Fibroblast of lung (primary cell): ENCODE data around the gene CHPF2. TPM values are rescaled to one million over a fixed set of nuclear protein-coding genes. Genes with fewer than 3 reads are reported as not detected.

ENCODE experiments used
- DNase-seq, 2 donors: peaks; one replicate each; pipeline versions ENCODE4 v3.0.0 to v3.0.0-alpha.2; 2010; ENCODE audit warnings: low read depth in 2 of 2
- H2AFZ ChIP-seq: 2 replicates; pipeline ENCODE4 v1.5.1; 2012; ENCODE audit warnings: low read length, control low read depth, inconsistent platforms
- H3K27ac ChIP-seq: 2 replicates; pipeline ENCODE4 v1.5.1; 2011; ENCODE audit warnings: low read length, control low read depth; ENCODE audit not compliant: insufficient read depth
- H3K27me3 ChIP-seq: 2 replicates; pipeline ENCODE4 v1.5.1; 2011; ENCODE audit warnings: mild to moderate bottlenecking, low read length; ENCODE audit not compliant: control insufficient read depth, insufficient read depth
- H3K36me3 ChIP-seq: 2 replicates; pipeline ENCODE4 v1.5.1; 2011; ENCODE audit warnings: low read length; ENCODE audit not compliant: control insufficient read depth, insufficient read depth
- H3K4me1 ChIP-seq: 2 replicates; pipeline ENCODE4 v1.5.1; 2011; ENCODE audit warnings: low read length; ENCODE audit not compliant: control insufficient read depth, insufficient read depth; ENCODE audit errors: extremely low read depth
- H3K4me2 ChIP-seq: 2 replicates; pipeline ENCODE4 v1.5.1; 2011; ENCODE audit warnings: low read length, control low read depth; ENCODE audit not compliant: insufficient read depth; ENCODE audit errors: extremely low read depth
- H3K4me3 ChIP-seq, 4 experiments: fragments of 200-600 bp in 1 of 4; sonication (generic) in 1 of 4; replicated peaks in 1 of 4; 2 replicates each; pipeline ENCODE4 v1.5.1; 2011 to 2016; ENCODE audit warnings: low read length in 4 of 4, low read depth in 3 of 4, mild to moderate bottlenecking in 3 of 4, control low read depth in 2 of 4, inconsistent platforms in 1 of 4, mixed read lengths in 1 of 4; ENCODE audit not compliant: insufficient read depth in 1 of 4; ENCODE audit errors: control extremely low read depth in 1 of 4
- H3K79me2 ChIP-seq: 2 replicates; pipeline ENCODE4 v1.5.1; 2012; ENCODE audit warnings: mild to moderate bottlenecking, low read length, inconsistent platforms; ENCODE audit not compliant: control insufficient read depth, insufficient read depth
- H3K9ac ChIP-seq: 2 replicates; pipeline ENCODE4 v1.5.1; 2011; ENCODE audit warnings: mild to moderate bottlenecking, low read length, control low read depth; ENCODE audit not compliant: insufficient read depth
- H3K9me3 ChIP-seq: 2 replicates; pipeline ENCODE4 v1.5.1; 2012; ENCODE audit warnings: low read depth, low read length; ENCODE audit not compliant: control insufficient read depth, insufficient read depth
- H4K20me1 ChIP-seq: 2 replicates; pipeline ENCODE4 v1.5.1; 2011; ENCODE audit warnings: low read length; ENCODE audit not compliant: control insufficient read depth, insufficient read depth; ENCODE audit errors: extremely low read depth
- EZH2 ChIP-seq: IDR thresholded peaks from 2 replicates; pipeline ENCODE4 v1.5.1; 2012; ENCODE audit warnings: low read length, control low read depth, mild to moderate bottlenecking; ENCODE audit errors: missing control alignments
- polyA plus RNA-seq, 2 donors: library from polyadenylated mRNA; depleted of rRNA in 1 of 2; stranded (reverse) in 1 of 2; unstranded in 1 of 2; fragments of >200 nt; gene quantifications; 2 replicates each; pipeline ENCODE4 v1.2.1, GENCODE V29; 2011 to 2012; ENCODE audit warnings: missing spikeins in 1 of 2
- total RNA-seq: library from RNA; depleted of rRNA; stranded (reverse); fragments of >200 nt; gene quantifications from 2 replicates; pipeline ENCODE4 v1.2.1, GENCODE V29; 2014
- TF ChIP-seq, protein P1 (sequence below), 2 donors: IDR thresholded peaks in 1 of 2; conservative IDR thresholded peaks in 1 of 2; 1 replicate in 1 of 2; 2 replicates in 1 of 2; pipeline ENCODE4 v1.5.1; 2011 to 2012; ENCODE audit warnings: low read length in 2 of 2, control low read depth in 1 of 2, inconsistent platforms in 1 of 2, low read depth in 1 of 2, mild to moderate bottlenecking in 1 of 2

CHPF2 gene
- total and polyA plus RNA-seq, 2 donors (not counting 1 experiment from before 2014, with no cell fraction given) = 42.5 to 46.7 TPM

DNA sequence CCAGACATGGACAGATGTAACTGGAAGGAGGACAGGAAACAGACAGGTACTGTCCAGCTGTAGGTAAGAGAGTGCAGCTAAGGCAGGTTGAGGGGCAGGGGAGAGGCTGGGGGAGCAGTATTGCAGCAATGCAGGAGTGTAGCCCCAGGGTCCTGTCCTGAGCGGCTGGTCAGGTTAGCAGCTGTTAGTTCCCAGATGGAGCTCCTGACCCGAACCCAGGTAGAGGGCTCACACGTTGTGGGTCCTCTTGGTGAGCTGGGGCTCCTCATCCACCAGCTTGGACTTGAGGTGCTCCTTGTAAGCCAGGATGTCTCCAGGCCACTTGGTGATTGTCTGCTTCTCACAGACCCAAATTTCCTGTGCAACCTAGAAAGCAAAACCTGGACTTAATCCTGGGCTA, 18.5 kb upstream of the CHPF2 start:
- no peak overlapping the region for H3K4me3 ChIP-seq
- TF ChIP-seq, protein P1, sequence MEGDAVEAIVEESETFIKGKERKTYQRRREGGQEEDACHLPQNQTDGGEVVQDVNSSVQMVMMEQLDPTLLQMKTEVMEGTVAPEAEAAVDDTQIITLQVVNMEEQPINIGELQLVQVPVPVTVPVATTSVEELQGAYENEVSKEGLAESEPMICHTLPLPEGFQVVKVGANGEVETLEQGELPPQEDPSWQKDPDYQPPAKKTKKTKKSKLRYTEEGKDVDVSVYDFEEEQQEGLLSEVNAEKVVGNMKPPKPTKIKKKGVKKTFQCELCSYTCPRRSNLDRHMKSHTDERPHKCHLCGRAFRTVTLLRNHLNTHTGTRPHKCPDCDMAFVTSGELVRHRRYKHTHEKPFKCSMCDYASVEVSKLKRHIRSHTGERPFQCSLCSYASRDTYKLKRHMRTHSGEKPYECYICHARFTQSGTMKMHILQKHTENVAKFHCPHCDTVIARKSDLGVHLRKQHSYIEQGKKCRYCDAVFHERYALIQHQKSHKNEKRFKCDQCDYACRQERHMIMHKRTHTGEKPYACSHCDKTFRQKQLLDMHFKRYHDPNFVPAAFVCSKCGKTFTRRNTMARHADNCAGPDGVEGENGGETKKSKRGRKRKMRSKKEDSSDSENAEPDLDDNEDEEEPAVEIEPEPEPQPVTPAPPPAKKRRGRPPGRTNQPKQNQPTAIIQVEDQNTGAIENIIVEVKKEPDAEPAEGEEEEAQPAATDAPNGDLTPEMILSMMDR (conservative IDR thresholded peaks at IDR 0.05 in 1 of 2, IDR thresholded peaks at IDR 0.05 in 1 of 2; ENCODE audit: low read depth in 1 of 2, low read length in 2 of 2) = no peak
- TF ChIP-seq EZH2 = no peak
- no peaks in the 10 kb centered on the region for H3K27me3 ChIP-seq
- peaks cover 18% of the 10 kb centered on the region for H3K36me3 ChIP-seq
- no peaks in the 10 kb centered on the region for H3K4me1 ChIP-seq
- no peak overlapping the region for H3K4me2 ChIP-seq
- DNase-seq = no peak
- no peaks in the 10 kb centered on the region for H3K9me3 ChIP-seq
- H3K79me2 ChIP-seq = no peaks in the 10 kb centered on the region
- H3K9ac ChIP-seq = no peak overlapping the region
- H2AFZ ChIP-seq = no peak overlapping the region
- H3K27ac ChIP-seq = no peak overlapping the region
- no peaks in the 10 kb centered on the region for H4K20me1 ChIP-seq

DNA sequence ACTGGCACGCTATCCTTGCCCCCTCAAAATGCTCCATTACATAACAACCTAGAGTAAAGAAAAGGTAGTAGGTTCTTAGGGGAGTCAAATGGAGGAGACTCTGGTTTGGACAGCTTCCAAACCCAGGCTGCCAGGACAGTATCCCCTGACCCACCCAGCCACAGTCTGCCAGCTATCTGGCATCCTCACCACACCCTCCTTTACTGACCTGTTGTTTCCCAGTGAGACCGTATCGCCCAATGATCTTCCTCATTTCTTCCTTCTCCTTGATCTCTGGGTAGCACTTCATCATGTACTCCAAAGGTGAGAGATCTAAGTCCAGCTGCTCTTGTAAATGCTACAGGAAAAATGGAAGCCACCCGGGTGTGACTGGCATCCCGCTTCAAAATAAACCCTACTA, 16.9 kb upstream of the CHPF2 start:
- Histone ChIP-seq H3K27me3 (no peaks in the 10 kb centered on the region), H3K4me1 (no peaks in the 10 kb centered on the region), H2AFZ (no peak overlapping the region), H3K4me2 (no peak overlapping the region), H3K36me3 (peaks cover 19% of the 10 kb centered on the region), H3K79me2 (no peaks in the 10 kb centered on the region), H3K9me3 (no peaks in the 10 kb centered on the region), H3K27ac (no peak overlapping the region), H3K9ac (no peak overlapping the region), H3K4me3 (no peak overlapping the region), H4K20me1 (no peaks in the 10 kb centered on the region)
- no peak for DNase-seq
- TF ChIP-seq, protein P1 (conservative IDR thresholded peaks at IDR 0.05 in 1 of 2, IDR thresholded peaks at IDR 0.05 in 1 of 2; ENCODE audit: low read depth in 1 of 2, low read length in 2 of 2) = no peak
- TF ChIP-seq EZH2 = no peak

DNA sequence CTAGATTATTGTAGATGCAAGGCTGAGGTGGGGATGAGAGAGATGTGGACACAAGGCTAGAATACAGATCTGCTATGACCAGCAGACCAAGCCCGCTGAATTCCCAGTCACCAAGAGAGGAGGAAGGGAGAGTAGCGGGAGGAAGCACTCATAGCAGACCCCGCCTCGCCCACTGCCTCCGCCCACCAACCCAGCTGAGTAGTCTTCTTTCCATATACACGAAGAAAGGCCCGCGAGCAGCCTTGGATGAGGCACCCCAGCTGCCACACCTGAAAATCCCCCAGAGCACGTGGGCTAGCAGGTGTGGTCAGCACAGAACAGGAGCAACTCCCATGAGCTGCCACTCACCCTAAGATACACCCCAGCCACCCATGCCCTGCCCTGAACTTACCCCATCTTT, 14.1 kb upstream of the CHPF2 start:
- H2AFZ ChIP-seq = no peak overlapping the region
- no peaks in the 10 kb centered on the region for H4K20me1 ChIP-seq
- no peaks in the 10 kb centered on the region for H3K79me2 ChIP-seq
- H3K4me3 ChIP-seq = no peak overlapping the region
- no peaks in the 10 kb centered on the region for H3K27me3 ChIP-seq
- H3K36me3 ChIP-seq = peaks cover 22% of the 10 kb centered on the region
- H3K4me1 ChIP-seq = no peaks in the 10 kb centered on the region
- H3K27ac ChIP-seq = no peak overlapping the region
- TF ChIP-seq, protein P1 (conservative IDR thresholded peaks at IDR 0.05 in 1 of 2, IDR thresholded peaks at IDR 0.05 in 1 of 2; ENCODE audit: low read depth in 1 of 2, low read length in 2 of 2) = no peak
- no peak for TF ChIP-seq EZH2
- no peak overlapping the region for H3K4me2 ChIP-seq
- no peak overlapping the region for H3K9ac ChIP-seq
- no peak for DNase-seq
- no peaks in the 10 kb centered on the region for H3K9me3 ChIP-seq
